Esophagus squamous epithelium (tissue), 4 donors: Measurements from ENCODE around the gene GAA.

Experiments
- POLR2A ChIP-seq, 4 donors: fragments of 450-650 bp; IDR thresholded peaks; one replicate each; pipeline ENCODE4 v1.6.1; 2017; ENCODE audit warnings: antibody characterized with exemption in 4 of 4, mild to moderate bottlenecking in 4 of 4, moderate library complexity in 3 of 4
- TF ChIP-seq, protein P1 (sequence below), 6 experiments: fragments of 450-650 bp in 4 of 6; fragments of 200-600 bp in 2 of 6; sonication (generic) in 2 of 6; IDR thresholded peaks; one replicate each; pipeline ENCODE4 v1.5.1; 2016 to 2019; ENCODE audit warnings: antibody characterized with exemption in 6 of 6, mild to moderate bottlenecking in 4 of 6, moderate library complexity in 4 of 6

DNA sequence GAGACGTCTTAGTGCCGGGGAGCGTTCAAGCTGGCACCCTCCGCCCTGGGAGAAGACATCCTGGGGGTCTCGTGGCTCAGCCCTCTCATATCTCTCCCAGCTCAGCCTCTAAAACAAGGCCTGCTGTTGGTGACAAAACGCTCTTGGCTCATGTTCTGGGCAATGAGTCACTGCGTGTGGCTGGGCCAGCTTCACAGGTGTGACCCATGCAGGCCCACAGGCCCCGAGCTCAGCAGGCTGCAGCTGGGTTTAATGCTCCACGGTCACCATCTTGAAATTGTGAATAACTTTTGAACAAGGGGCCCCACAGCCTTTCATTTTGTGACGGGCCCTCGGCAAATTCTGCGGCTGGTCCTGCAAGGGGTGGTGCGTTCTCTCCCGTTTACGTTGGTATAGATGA, 22.4 kb downstream of the GAA start:
- TF ChIP-seq, protein P1, sequence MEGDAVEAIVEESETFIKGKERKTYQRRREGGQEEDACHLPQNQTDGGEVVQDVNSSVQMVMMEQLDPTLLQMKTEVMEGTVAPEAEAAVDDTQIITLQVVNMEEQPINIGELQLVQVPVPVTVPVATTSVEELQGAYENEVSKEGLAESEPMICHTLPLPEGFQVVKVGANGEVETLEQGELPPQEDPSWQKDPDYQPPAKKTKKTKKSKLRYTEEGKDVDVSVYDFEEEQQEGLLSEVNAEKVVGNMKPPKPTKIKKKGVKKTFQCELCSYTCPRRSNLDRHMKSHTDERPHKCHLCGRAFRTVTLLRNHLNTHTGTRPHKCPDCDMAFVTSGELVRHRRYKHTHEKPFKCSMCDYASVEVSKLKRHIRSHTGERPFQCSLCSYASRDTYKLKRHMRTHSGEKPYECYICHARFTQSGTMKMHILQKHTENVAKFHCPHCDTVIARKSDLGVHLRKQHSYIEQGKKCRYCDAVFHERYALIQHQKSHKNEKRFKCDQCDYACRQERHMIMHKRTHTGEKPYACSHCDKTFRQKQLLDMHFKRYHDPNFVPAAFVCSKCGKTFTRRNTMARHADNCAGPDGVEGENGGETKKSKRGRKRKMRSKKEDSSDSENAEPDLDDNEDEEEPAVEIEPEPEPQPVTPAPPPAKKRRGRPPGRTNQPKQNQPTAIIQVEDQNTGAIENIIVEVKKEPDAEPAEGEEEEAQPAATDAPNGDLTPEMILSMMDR (IDR thresholded peaks at IDR 0.05) = no peak
- TF ChIP-seq POLR2A (IDR thresholded peaks at IDR 0.05) = no peak
